ENCODE measurements around the gene SLC26A11.

DNA sequence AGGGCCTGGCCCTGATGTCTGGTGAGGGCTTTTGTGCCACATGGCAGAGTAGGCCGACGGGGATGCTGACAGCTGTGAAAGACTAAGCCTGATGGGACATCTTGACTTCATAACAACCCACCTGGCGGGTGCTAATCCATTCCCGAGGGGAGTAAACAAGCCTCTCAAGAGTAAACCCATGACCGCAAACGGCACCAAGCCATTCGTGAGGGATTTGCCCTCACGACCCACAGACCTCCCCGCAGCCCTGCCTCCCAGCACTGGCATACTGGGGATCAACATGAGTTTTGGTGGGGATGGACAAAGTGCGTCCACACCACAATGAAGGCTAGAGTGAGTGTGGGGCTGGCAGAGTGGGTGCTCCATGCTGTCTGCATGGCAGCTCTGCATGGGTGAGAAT lies 52.1 kb downstream of the SLC26A11 start:
- TF ChIP-seq, protein P1, sequence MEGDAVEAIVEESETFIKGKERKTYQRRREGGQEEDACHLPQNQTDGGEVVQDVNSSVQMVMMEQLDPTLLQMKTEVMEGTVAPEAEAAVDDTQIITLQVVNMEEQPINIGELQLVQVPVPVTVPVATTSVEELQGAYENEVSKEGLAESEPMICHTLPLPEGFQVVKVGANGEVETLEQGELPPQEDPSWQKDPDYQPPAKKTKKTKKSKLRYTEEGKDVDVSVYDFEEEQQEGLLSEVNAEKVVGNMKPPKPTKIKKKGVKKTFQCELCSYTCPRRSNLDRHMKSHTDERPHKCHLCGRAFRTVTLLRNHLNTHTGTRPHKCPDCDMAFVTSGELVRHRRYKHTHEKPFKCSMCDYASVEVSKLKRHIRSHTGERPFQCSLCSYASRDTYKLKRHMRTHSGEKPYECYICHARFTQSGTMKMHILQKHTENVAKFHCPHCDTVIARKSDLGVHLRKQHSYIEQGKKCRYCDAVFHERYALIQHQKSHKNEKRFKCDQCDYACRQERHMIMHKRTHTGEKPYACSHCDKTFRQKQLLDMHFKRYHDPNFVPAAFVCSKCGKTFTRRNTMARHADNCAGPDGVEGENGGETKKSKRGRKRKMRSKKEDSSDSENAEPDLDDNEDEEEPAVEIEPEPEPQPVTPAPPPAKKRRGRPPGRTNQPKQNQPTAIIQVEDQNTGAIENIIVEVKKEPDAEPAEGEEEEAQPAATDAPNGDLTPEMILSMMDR (IDR thresholded peaks at IDR 0.05), result no peak
- TF ChIP-seq POLR2AphosphoS5 (IDR thresholded peaks at IDR 0.05) (no peak), POLR2A (IDR thresholded peaks at IDR 0.05; ENCODE audit: low read depth) (no peak), EP300 (IDR thresholded peaks at IDR 0.05) (no peak)

Data from esophagus muscularis mucosa (tissue), 4 donors.